Left ventricle myocardium inferior (tissue), 1 donor: ENCODE results near the gene DCTPP1. TPM values are rescaled to one million over a fixed set of nuclear protein-coding genes. Genes with fewer than 3 reads are reported as not detected.
"Not testable (repeated sequence)": the region's sequence is repeated elsewhere in the genome, so short reads cannot be mapped to it uniquely, and the experiment has no call there.

Experiments used
- DNase-seq: peaks from one replicate; pipeline ENCODE4 v3.0.0-alpha.2; 2020
- H3K27ac ChIP-seq: fragments of 200-600 bp; replicated peaks from 2 replicates; pipeline ENCODE4 v1.8.0; 2021
- H3K27me3 ChIP-seq: fragments of 200-600 bp; 2 replicates; pipeline ENCODE4 v1.8.0; 2021; ENCODE audit warnings: low read depth
- H3K36me3 ChIP-seq: fragments of 200-600 bp; 2 replicates; pipeline ENCODE4 v1.8.0; 2021
- H3K4me1 ChIP-seq: fragments of 200-600 bp; 2 replicates; pipeline ENCODE4 v1.8.0; 2021
- H3K4me3 ChIP-seq: fragments of 200-600 bp; 2 replicates; pipeline ENCODE4 v1.8.0; 2021; ENCODE audit warnings: mild to moderate bottlenecking, moderate library complexity
- H3K9me3 ChIP-seq: fragments of 200-600 bp; replicated peaks from 2 replicates; pipeline ENCODE4 v1.8.0; 2021
- intact Hi-C: fragments of 100-400 bp; cut with micrococcal nuclease; formaldehyde crosslinking; loops from one replicate; pipeline ENCODE4 v1.11.0; 2022
- total RNA-seq: library from RNA; stranded (reverse); fragmentation: NEBNext Ultra II Directional; extraction: Animal tissue kit (Norgen Biotek cat#: 25700); gene quantifications from one replicate; pipeline ENCODE4 v1.2.1, GENCODE V29; 2021
- TF ChIP-seq, protein P1 (sequence below): fragments of 200-600 bp; IDR thresholded peaks from 2 replicates; pipeline ENCODE4 v1.8.0; 2021; ENCODE audit warnings: antibody characterized with exemption, mild to moderate bottlenecking, borderline replicate concordance
- donor health status: DM: no; HTN: yes; CAD: no; lungs with severe emphysema.

Gene DCTPP1
- total RNA-seq, 1 donor from 2014 or later = 31.9 TPM

DNA sequence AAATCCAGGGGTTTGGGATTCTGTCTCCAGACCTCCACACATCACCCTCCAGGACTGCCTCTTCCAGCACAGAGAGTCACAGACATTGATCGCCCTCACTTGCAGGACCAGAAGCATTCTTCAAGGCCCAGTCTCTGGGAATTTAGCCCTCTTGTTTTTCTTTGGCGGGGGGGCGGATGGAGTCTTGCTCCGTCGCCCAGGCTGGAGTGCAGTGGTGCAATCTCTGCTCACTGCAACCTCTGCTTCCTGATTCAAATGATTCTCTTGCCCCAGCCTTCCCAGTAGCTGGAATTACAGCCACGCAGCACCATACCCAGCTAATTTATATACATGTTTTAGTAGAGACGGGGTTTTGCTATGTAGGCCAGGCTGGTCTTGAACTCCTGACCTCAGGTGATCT lies 34.2 kb upstream of the DCTPP1 start:
- no peak overlapping the region for H3K4me3 ChIP-seq
- H3K27ac ChIP-seq = no peak overlapping the region
- H3K9me3 ChIP-seq = no peaks in the 10 kb centered on the region
- no peaks in the 10 kb centered on the region for H3K4me1 ChIP-seq
- DNase-seq = no peak
- TF ChIP-seq, protein P1, sequence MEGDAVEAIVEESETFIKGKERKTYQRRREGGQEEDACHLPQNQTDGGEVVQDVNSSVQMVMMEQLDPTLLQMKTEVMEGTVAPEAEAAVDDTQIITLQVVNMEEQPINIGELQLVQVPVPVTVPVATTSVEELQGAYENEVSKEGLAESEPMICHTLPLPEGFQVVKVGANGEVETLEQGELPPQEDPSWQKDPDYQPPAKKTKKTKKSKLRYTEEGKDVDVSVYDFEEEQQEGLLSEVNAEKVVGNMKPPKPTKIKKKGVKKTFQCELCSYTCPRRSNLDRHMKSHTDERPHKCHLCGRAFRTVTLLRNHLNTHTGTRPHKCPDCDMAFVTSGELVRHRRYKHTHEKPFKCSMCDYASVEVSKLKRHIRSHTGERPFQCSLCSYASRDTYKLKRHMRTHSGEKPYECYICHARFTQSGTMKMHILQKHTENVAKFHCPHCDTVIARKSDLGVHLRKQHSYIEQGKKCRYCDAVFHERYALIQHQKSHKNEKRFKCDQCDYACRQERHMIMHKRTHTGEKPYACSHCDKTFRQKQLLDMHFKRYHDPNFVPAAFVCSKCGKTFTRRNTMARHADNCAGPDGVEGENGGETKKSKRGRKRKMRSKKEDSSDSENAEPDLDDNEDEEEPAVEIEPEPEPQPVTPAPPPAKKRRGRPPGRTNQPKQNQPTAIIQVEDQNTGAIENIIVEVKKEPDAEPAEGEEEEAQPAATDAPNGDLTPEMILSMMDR = no peak
- H3K27me3 ChIP-seq = no peaks in the 10 kb centered on the region
- intact Hi-C loops = no loop called here
- no peaks in the 10 kb centered on the region for H3K36me3 ChIP-seq

GRCh38 chr16:30461426-30461825 lies 31.6 kb upstream of the DCTPP1 start:
- H3K4me1 ChIP-seq, DNase-seq, H3K27ac ChIP-seq, intact Hi-C loops, H3K4me3 ChIP-seq, H3K9me3 ChIP-seq, H3K27me3 ChIP-seq, H3K36me3 ChIP-seq: not testable (repeated sequence)

GRCh38 chr16:30459456-30459855 lies 29.6 kb upstream of the DCTPP1 start:
- H3K36me3 ChIP-seq = no peaks in the 10 kb centered on the region
- TF ChIP-seq, protein P1 = no peak
- no peaks in the 10 kb centered on the region for H3K27me3 ChIP-seq
- DNase-seq = no peak
- H3K27ac ChIP-seq = no peak overlapping the region
- H3K4me1 ChIP-seq = no peaks in the 10 kb centered on the region
- intact Hi-C loops = no loop called here
- no peak overlapping the region for H3K4me3 ChIP-seq
- no peaks in the 10 kb centered on the region for H3K9me3 ChIP-seq

DNA sequence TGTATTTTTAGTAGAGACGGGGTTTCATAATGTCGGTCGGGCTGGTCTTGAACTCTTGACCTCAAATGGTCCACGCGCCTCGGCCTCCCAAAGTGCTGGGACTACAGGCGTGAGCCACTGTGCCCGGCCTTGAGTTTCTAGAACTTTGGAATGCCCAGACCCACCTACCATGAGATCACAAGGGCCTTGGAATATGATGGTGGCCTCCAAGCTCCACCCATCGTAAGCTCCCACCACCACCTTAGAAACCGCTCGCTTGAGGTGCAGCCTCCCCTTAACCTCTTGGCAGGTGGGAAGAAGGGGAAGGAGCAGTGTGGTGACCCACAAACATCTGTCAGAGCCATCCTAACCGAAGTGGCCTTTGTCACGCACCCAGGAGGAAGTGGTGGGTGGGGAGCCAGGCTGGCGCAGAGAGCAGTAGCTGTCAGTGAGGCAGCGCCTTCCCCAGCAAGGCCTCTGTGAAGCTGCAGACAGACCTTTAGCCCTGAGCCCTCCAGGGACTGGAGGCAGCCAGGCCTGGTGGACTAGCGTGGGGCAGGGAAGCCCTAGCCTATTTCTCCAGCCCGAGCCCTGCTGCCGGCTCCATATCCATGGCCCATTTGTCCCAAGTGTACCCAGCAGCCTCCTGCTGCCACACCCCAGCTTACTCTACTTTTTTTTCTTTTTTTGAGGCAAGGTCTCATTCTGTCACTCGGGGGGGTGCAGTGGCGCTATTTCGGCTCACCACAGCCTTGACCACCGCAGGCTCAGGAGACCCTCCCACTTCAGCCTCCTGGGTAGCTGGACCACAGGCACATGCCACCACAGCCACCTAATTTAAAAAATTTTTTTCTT lies 28.9 kb upstream of the DCTPP1 start:
- H3K4me3 ChIP-seq = no peak overlapping the region
- no peaks in the 10 kb centered on the region for H3K4me1 ChIP-seq
- no peak overlapping the region for H3K27ac ChIP-seq
- peak; percentile 38 for DNase-seq
- H3K9me3 ChIP-seq = no peaks in the 10 kb centered on the region
- no peaks in the 10 kb centered on the region for H3K27me3 ChIP-seq
- TF ChIP-seq, protein P1 = no peak
- intact Hi-C loops = no loop called here
- no peaks in the 10 kb centered on the region for H3K36me3 ChIP-seq

GRCh38 chr16:30457743-30458560 lies 28.1 kb upstream of the DCTPP1 start:
- TF ChIP-seq, protein P1 = no peak
- intact Hi-C loops = no loop called here
- no peaks in the 10 kb centered on the region for H3K27me3 ChIP-seq
- H3K4me1 ChIP-seq = no peaks in the 10 kb centered on the region
- H3K9me3 ChIP-seq = no peaks in the 10 kb centered on the region
- no peaks in the 10 kb centered on the region for H3K36me3 ChIP-seq
- H3K27ac ChIP-seq = no peak overlapping the region
- H3K4me3 ChIP-seq = no peak overlapping the region
- no peak for DNase-seq

DNA sequence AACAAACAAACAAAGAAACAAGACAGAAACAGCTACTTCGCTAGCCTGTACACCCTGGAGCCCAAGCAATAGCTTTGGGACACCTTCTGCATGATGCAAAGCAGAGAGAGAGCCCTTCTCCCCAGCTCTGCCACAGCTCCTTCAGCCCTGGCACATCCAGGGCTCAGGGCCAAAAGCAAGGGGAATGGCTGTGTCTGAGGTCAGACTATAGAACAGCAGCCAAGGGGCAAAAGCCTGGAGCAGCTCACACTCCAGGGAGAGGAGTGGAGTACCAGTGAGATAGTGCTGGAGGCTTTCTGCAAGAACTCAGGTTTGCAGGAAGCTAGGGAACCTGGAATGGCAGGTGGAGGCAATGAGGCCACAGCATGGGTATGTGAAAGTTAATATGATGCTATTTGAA lies 27.4 kb upstream of the DCTPP1 start:
- DNase-seq = no peak
- Histone ChIP-seq H3K27ac (no peak overlapping the region), H3K36me3 (no peaks in the 10 kb centered on the region), H3K4me3 (no peak overlapping the region), H3K9me3 (no peaks in the 10 kb centered on the region), H3K27me3 (no peaks in the 10 kb centered on the region), H3K4me1 (no peaks in the 10 kb centered on the region)
- TF ChIP-seq, protein P1 = no peak
- intact Hi-C loops = no loop called here
